Kidney (tissue), 14 donors: ENCODE measurements around the gene DIAPH1. TPM values are rescaled to one million over a fixed set of nuclear protein-coding genes. Genes with fewer than 3 reads are reported as not detected.

Experiments used
- DNase-seq, 5 donors: peaks; one replicate each; pipeline ENCODE4 v3.0.0-alpha.2; 2013 to 2020
- FAIRE-seq: peaks from 2 replicates; lab custom pipeline; 2012; peaks lifted over from hg19 to GRCh38; lab: Jason Lieb, UNC
- H3K27ac ChIP-seq, 2 donors: one replicate each; pipeline ENCODE4 v1.7.0; 2013; ENCODE audit warnings: low read depth in 2 of 2, low read length in 2 of 2, inconsistent platforms in 1 of 2
- H3K27me3 ChIP-seq: one replicate; pipeline ENCODE4 v1.7.1; 2013; ENCODE audit warnings: low read length, inconsistent platforms; ENCODE audit not compliant: control insufficient read depth, insufficient read depth
- H3K36me3 ChIP-seq, 3 donors: one replicate each; pipeline versions ENCODE4 v1.7.0 to v1.7.1; 2013; ENCODE audit warnings: low read length in 3 of 3, control low read depth in 1 of 3, inconsistent platforms in 1 of 3; ENCODE audit not compliant: insufficient read depth in 3 of 3, control insufficient read depth in 2 of 3
- H3K4me1 ChIP-seq, 3 donors: one replicate each; pipeline versions ENCODE4 v1.7.0 to v1.7.1; 2013; ENCODE audit warnings: low read length in 3 of 3, inconsistent platforms in 1 of 3, low read depth in 1 of 3; ENCODE audit not compliant: control insufficient read depth in 2 of 3, insufficient read depth in 2 of 3
- H3K4me3 ChIP-seq, 3 donors: one replicate each; pipeline versions ENCODE4 v1.7.0 to v1.8.1; 2013; ENCODE audit warnings: low read length in 3 of 3, control low read depth in 1 of 3, inconsistent platforms in 1 of 3
- H3K9ac ChIP-seq, 3 donors: one replicate each; pipeline versions ENCODE4 v1.7.0 to v1.7.1; 2013; ENCODE audit warnings: low read length in 3 of 3, control low read depth in 1 of 3, inconsistent platforms in 1 of 3
- H3K9me3 ChIP-seq, 3 donors: one replicate each; pipeline versions ENCODE4 v1.7.0 to v1.7.1; 2013; ENCODE audit warnings: low read length in 3 of 3, control low read depth in 1 of 3, inconsistent platforms in 1 of 3; ENCODE audit not compliant: control insufficient read depth in 2 of 3, insufficient read depth in 1 of 3
- CTCF ChIP-seq: IDR thresholded peaks from 3 replicates; pipeline ENCODE4 v1.5.1; 2012; ENCODE audit warnings: mild to moderate bottlenecking, moderate library complexity, borderline replicate concordance; ENCODE audit not compliant: insufficient read depth; ENCODE audit errors: extremely low read depth
- intact Hi-C: fragments of 100-400 bp; cut with DNase I; formaldehyde crosslinking; loops from one replicate; pipeline ENCODE4 v1.11.1; 2022
- polyA plus RNA-seq: library from polyadenylated mRNA; stranded (reverse); fragments of 350-450 nt; fragmentation: Illumina TruSeq; extraction: RNeasy Lipid Tissue Mini Kit (QIAGEN cat#74804); gene quantifications from one replicate; pipeline ENCODE4 v1.2.3, GENCODE V29; 2014; ENCODE audit warnings: low read depth, low replicate concordance; ENCODE audit not compliant: insufficient read depth
- total RNA-seq: library from RNA; stranded (reverse); fragmentation: NEBNext Ultra II Directional; extraction: Animal tissue kit (Norgen Biotek cat#: 25700); gene quantifications from one replicate; pipeline ENCODE4 v1.2.1, GENCODE V29; 2021
- donor health status: control.
- donor health status: control.
- donor health status: control.
- donor health status: control.
- donor health status: control.
- donor health status: DM: yes; HTN: yes; CAD: no.
- donor health status: Normal renal cell carcinoma (clear cell type).

DIAPH1 gene
- total and polyA plus RNA-seq, 2 donors from 2014 or later: 60.6 to 156 TPM

- intact Hi-C loops: no loop called here
Observed at GRCh38 chr5:141663506-141663905, 44.7 kb upstream of the DIAPH1 start.

GRCh38 chr5:141662028-141662427, 43.2 kb upstream of the DIAPH1 start:
- H3K9me3 ChIP-seq: no peaks in the 10 kb centered on the region
- no peak overlapping the region for H3K27ac ChIP-seq
- FAIRE-seq (no peak), DNase-seq (no peak)
- TF ChIP-seq CTCF: no peak
- H3K27me3 ChIP-seq: no peaks in the 10 kb centered on the region
- H3K4me1 ChIP-seq: no peaks in the 10 kb centered on the region
- intact Hi-C loops: no loop called here
- peaks cover 0 to 7% (median 2%) of the 10 kb centered on the region in 3 donors for H3K36me3 ChIP-seq
- H3K4me3 ChIP-seq: no peak overlapping the region
- H3K9ac ChIP-seq: no peak overlapping the region

More at GRCh38 chr5:141663506-141663905, 44.7 kb upstream of the DIAPH1 start:
- no peaks in the 10 kb centered on the region for H3K9me3 ChIP-seq
- H3K9ac ChIP-seq: no peak overlapping the region
- H3K4me1 ChIP-seq: no peaks in the 10 kb centered on the region
- no peak for FAIRE-seq
- no peak for TF ChIP-seq CTCF
- H3K4me3 ChIP-seq: no peak overlapping the region
- no peaks in the 10 kb centered on the region for H3K27me3 ChIP-seq
- H3K27ac ChIP-seq: no peak overlapping the region
- H3K36me3 ChIP-seq: peaks cover 0 to 4% (median 2%) of the 10 kb centered on the region in 3 donors
- DNase-seq: no peak

- Histone ChIP-seq H3K4me3 (no peak overlapping the region), H3K36me3 (peaks cover 0 to 3% (median 2%) of the 10 kb centered on the region in 3 donors), H3K9me3 (no peaks in the 10 kb centered on the region), H3K9ac (no peak overlapping the region), H3K27ac (no peak overlapping the region), H3K27me3 (no peaks in the 10 kb centered on the region), H3K4me1 (no peaks in the 10 kb centered on the region)
- intact Hi-C loops: no loop called here
- no peak for TF ChIP-seq CTCF
- DNase-seq: no peak
- FAIRE-seq: no peak
Observed at GRCh38 chr5:141657937-141658545, 39.2 kb upstream of the DIAPH1 start.
